ENCODE measurements around the gene TMEM132C. TPM values are rescaled to one million over a fixed set of nuclear protein-coding genes. Genes with fewer than 3 reads are reported as not detected.

TMEM132C gene
- polyA plus RNA-seq, 1 donor = 1.3 TPM

DNA sequence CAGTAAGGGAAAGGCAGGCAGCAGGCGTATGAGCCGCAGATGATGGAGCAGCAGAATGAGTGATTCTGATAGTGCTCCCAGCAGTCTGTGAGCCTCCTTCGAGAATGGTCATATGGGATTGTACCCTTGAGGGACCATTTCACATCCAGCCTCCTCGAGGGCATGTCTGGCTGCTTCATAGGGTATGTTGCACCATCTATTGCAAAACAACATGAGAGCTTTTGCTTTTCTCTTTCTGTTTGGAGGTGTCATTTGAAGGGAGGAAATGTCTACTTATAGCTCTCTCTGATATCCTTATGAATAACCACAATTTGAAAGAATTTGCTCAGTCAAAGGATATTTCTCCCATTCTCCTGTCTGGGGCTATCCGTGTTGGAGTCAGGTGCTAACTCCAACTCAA is 172.8 kb downstream of the TMEM132C start:
- Histone ChIP-seq H3K27ac (ENCODE audit: low read length) (no peak overlapping the region), H3K27me3 (ENCODE audit: control insufficient read depth, insufficient read depth, low read length) (peaks cover 4% of the 10 kb centered on the region), H3K9me3 (ENCODE audit: control insufficient read depth, low read depth, low read length) (no peaks in the 10 kb centered on the region), H3K4me1 (ENCODE audit: control insufficient read depth, insufficient read depth, low read length) (no peaks in the 10 kb centered on the region), H3K4me3 (ENCODE audit: low read length) (no peak overlapping the region), H3K36me3 (ENCODE audit: control insufficient read depth, insufficient read depth, low read length) (no peaks in the 10 kb centered on the region)
- DNase-seq = no peak
- no CpG with 5 or more reads among the region's 5 CpGs for WGBS (ENCODE audit: insufficient coverage, low lambda C conversion rate)

DNA sequence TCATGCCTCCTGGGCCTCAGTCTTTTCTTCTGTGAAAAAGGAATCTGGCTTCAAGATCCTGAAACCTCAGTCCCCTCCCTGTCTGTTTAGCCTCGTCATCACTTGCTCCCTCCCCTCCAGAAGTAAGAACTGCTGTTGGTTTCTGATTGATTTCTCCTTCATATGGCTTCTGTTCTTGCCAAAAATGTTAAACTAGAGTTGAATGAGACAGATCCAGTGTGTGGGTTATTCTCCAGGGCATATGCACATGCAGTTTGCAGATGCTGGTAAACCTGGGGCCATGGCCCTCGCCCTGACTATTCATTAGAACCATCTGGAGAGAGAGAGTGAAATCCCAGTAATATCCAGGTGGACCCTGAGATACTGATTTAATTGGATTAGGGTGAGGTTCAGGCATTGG is 175.1 kb downstream of the TMEM132C start:
- DNase-seq = no peak
- Histone ChIP-seq H3K27me3 (ENCODE audit: control insufficient read depth, insufficient read depth, low read length) (peaks cover 10% of the 10 kb centered on the region), H3K4me3 (ENCODE audit: low read length) (no peak overlapping the region), H3K27ac (ENCODE audit: low read length) (no peak overlapping the region), H3K36me3 (ENCODE audit: control insufficient read depth, insufficient read depth, low read length) (no peaks in the 10 kb centered on the region), H3K9me3 (ENCODE audit: control insufficient read depth, low read depth, low read length) (no peaks in the 10 kb centered on the region), H3K4me1 (ENCODE audit: control insufficient read depth, insufficient read depth, low read length) (no peaks in the 10 kb centered on the region)
- 80% methylated on average over 1 of the region's 2 CpGs for WGBS (ENCODE audit: insufficient coverage, low lambda C conversion rate)

DNA sequence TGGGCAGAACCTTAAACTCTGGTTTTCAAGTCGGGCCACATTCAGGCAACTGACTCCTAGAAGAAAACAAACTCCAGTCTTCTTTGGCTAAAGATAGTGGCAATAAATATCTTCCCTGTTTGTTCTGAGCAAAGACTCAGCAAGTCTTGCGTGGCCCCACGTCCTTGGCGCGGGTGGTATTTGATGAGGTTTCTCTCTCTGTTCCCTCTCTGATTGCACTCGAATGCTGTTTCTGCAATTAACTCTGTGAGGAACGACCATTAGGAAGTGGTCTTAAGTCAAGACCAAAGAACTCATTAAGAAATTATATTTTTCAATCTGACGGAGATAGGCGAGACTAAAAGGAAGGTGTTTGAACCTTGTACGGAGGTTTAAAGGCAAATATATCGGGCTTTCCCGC is 177.6 kb downstream of the TMEM132C start:
- DNase-seq = no peak

DNA sequence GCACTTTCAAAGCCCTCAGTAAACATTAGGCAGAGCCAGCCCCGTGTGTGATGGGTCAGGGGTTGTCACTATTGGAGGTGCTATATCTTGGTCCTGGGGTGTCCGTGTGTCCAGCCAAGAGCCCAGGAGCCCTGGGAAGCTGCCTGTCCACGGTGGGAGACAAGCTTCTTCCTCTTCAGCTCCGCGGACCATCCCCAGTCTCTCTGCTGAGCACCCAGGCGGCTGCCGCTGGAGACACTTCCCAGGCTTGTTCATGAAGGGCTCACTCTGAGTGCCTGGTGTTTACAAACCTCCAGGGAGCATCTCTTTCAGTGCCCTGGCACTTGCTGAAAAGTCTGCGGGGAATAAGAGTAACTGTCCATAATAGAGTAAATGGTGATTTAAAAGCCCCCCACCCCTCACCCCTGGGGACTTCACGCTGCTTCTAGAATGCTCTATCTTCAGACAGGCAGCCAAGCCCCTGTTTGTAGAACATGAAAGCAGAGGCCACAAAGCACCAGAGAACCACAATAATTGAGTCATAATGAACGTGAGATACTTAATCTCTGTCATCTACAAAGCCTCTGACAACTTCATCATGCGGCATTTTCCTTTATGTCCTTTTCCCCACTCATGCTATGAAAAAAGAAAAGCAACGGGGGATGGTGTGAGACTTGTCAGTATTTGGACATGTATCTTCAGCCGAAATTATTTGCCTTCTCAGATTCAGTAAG is 178.6 kb downstream of the TMEM132C start:
- WGBS (ENCODE audit: insufficient coverage, low lambda C conversion rate) = 40% methylated on average over 1 of the region's 13 CpGs
- Histone ChIP-seq H3K27ac (ENCODE audit: low read length) (no peak overlapping the region), H3K4me3 (ENCODE audit: low read length) (no peak overlapping the region), H3K27me3 (ENCODE audit: control insufficient read depth, insufficient read depth, low read length) (peaks cover 10% of the 10 kb centered on the region), H3K36me3 (ENCODE audit: control insufficient read depth, insufficient read depth, low read length) (no peaks in the 10 kb centered on the region), H3K9me3 (ENCODE audit: control insufficient read depth, low read depth, low read length) (no peaks in the 10 kb centered on the region), H3K4me1 (ENCODE audit: control insufficient read depth, insufficient read depth, low read length) (no peaks in the 10 kb centered on the region)
- DNase-seq = no peak

More for the DNA sequence above, 177.6 kb downstream of the TMEM132C start:
- Histone ChIP-seq H3K27ac (ENCODE audit: low read length) (no peak overlapping the region), H3K36me3 (ENCODE audit: control insufficient read depth, insufficient read depth, low read length) (no peaks in the 10 kb centered on the region), H3K4me1 (ENCODE audit: control insufficient read depth, insufficient read depth, low read length) (no peaks in the 10 kb centered on the region), H3K27me3 (ENCODE audit: control insufficient read depth, insufficient read depth, low read length) (peaks cover 10% of the 10 kb centered on the region), H3K4me3 (ENCODE audit: low read length) (no peak overlapping the region), H3K9me3 (ENCODE audit: control insufficient read depth, low read depth, low read length) (no peaks in the 10 kb centered on the region)
- 44% methylated on average over 4 of the region's 12 CpGs for WGBS (ENCODE audit: insufficient coverage, low lambda C conversion rate)

DNA sequence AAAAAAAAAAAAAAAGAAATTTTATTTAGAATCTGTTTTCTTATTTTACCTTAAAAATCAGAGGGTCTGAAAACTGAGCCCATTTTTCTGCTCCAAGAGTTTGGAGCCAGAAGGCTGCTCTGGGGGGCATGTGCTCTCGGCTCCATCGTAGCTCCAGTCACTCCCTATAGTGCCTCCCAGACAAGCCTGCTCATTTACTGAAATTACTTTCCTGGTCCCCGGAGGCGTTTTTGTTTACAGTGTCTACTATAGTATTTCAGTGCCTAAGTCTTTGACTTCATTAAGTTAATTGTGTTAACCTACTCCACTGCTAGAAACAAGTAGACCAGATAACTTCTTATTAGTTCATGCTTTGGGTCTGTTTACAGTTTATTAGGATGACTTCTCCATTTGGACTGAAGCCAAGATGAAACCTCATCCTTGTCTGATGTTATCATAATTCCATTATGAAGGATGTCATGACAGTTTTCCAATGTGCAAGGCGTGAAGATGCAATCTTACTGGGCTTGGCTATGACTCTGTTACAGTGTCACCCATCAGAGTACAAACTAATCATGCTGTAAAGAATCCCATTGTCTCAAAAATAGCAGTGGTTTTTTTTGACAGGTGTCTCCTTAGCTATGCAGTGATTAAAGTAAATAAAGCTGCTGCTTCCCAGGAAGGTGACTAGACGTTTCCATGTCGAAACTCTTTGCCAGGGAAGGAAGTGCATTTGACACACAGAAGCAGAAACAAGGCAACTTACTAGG is 182.3 kb downstream of the TMEM132C start:
- Histone ChIP-seq H3K36me3 (ENCODE audit: control insufficient read depth, insufficient read depth, low read length) (no peaks in the 10 kb centered on the region), H3K4me3 (ENCODE audit: low read length) (no peak overlapping the region), H3K27ac (ENCODE audit: low read length) (no peak overlapping the region), H3K9me3 (ENCODE audit: control insufficient read depth, low read depth, low read length) (no peaks in the 10 kb centered on the region), H3K27me3 (ENCODE audit: control insufficient read depth, insufficient read depth, low read length) (peaks cover 10% of the 10 kb centered on the region), H3K4me1 (ENCODE audit: control insufficient read depth, insufficient read depth, low read length) (no peaks in the 10 kb centered on the region)
- no peak for DNase-seq
- WGBS (ENCODE audit: insufficient coverage, low lambda C conversion rate) = 47% methylated on average over 4 of the region's 7 CpGs

DNA sequence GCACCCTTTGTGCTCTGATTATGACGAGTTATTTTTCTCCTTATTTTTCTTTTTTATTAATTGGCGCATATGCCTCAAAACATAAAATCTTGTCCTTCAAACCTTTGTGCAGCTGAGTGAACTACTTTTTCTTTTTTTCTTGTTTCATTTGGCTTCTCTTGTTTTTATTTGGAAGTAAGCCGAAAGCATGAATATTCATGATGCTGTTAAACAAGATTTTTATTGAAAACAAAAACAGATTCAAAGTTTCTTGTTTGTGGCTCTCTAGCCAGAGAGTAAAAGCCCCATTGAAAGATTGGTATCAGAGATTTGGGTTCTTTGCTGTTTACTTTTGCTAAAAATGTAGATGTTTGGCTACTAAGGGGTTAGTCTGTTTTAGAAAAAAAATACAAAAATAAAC is 183.8 kb downstream of the TMEM132C start:
- no peak overlapping the region for H3K27ac ChIP-seq (ENCODE audit: low read length)
- no peaks in the 10 kb centered on the region for H3K9me3 ChIP-seq (ENCODE audit: control insufficient read depth, low read depth, low read length)
- no peaks in the 10 kb centered on the region for H3K27me3 ChIP-seq (ENCODE audit: control insufficient read depth, insufficient read depth, low read length)
- no peak overlapping the region for H3K4me3 ChIP-seq (ENCODE audit: low read length)
- DNase-seq = no peak
- WGBS (ENCODE audit: insufficient coverage, low lambda C conversion rate) = 93% methylated on average over 3 of the region's 3 CpGs
- H3K36me3 ChIP-seq (ENCODE audit: control insufficient read depth, insufficient read depth, low read length) = no peaks in the 10 kb centered on the region
- no peaks in the 10 kb centered on the region for H3K4me1 ChIP-seq (ENCODE audit: control insufficient read depth, insufficient read depth, low read length)

DNA sequence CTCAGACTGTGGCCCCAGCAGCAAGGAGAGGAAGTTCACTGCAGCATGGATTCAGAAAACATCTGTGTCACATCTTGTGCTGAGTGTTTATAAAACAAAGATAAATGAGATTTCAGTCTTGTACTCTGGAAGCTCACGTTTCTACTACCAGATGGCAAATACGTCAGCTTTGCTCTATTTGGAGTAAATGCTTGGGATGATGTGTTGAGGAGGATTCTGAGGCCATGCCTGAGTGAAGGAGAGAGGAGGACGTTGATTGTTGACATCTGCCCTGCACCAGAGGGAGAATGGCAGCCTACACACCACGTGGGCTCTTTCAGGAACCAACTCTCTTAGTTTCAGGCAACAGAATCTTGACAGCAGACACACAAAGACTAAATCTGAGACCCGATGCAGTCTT is 188.9 kb downstream of the TMEM132C start:
- H3K4me1 ChIP-seq (ENCODE audit: control insufficient read depth, insufficient read depth, low read length) = no peaks in the 10 kb centered on the region
- H3K36me3 ChIP-seq (ENCODE audit: control insufficient read depth, insufficient read depth, low read length) = no peaks in the 10 kb centered on the region
- no peaks in the 10 kb centered on the region for H3K27me3 ChIP-seq (ENCODE audit: control insufficient read depth, insufficient read depth, low read length)
- no peak overlapping the region for H3K27ac ChIP-seq (ENCODE audit: low read length)
- H3K4me3 ChIP-seq (ENCODE audit: low read length) = no peak overlapping the region
- peak; percentile 23 to 30 for DNase-seq
- H3K9me3 ChIP-seq (ENCODE audit: control insufficient read depth, low read depth, low read length) = no peaks in the 10 kb centered on the region
- 40% methylated on average over 1 of the region's 5 CpGs for WGBS (ENCODE audit: insufficient coverage, low lambda C conversion rate)

DNA sequence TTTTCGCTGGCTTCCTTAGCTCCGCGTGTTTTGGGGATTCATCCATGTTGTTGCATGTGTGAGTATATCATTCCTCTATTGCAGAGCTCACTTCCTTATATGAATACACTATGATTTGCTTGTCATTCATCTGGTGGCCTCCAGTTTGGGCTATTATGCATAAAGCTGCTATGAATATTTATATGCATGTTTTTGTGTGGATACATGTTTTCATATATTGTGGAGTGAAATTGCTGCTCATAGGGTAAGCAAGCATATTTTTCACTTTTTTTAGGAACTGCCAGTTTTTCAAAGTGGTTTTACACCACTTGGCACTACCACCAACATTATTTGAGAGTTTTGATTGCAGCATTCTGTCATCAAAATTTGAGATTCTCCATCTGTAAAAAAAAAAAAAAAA is 190.0 kb downstream of the TMEM132C start:
- H3K27ac ChIP-seq (ENCODE audit: low read length) = no peak overlapping the region
- H3K36me3 ChIP-seq (ENCODE audit: control insufficient read depth, insufficient read depth, low read length) = no peaks in the 10 kb centered on the region
- no peak for DNase-seq
- no peak overlapping the region for H3K4me3 ChIP-seq (ENCODE audit: low read length)
- WGBS (ENCODE audit: insufficient coverage, low lambda C conversion rate) = no CpG with 5 or more reads among the region's 3 CpGs
- H3K27me3 ChIP-seq (ENCODE audit: control insufficient read depth, insufficient read depth, low read length) = no peaks in the 10 kb centered on the region
- H3K9me3 ChIP-seq (ENCODE audit: control insufficient read depth, low read depth, low read length) = no peaks in the 10 kb centered on the region
- H3K4me1 ChIP-seq (ENCODE audit: control insufficient read depth, insufficient read depth, low read length) = no peaks in the 10 kb centered on the region

DNA sequence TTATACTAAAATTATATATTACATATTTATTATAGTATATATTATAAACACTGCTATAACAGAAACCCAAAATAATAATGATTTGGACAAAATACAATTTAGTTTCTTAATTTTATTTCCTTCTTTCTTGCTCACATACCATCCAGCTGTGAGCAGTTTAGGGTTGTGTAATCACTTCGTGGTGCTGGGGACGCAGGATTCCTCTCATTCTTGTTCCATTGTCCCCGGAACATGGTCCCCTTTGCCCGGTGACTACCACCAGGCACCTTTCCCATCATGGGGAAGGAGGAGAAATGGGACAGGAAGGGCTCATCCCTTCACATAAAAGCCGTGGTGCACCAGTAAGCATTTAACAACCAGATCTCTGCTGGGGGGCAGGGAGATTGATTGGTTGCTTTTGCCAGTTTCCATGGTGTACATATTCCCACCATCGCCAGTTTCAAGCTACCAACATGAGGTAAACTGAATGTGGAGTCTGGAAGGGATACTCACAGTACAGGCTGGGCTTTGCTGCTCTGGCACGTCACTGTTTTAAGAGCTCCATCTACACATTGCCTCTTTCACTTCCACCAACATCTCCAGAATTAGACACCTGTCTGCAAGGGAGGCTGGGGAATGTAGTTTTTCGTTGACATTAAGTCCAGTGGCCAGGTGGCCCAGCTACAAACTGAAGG is 191.5 kb downstream of the TMEM132C start:
- no peak for DNase-seq
- H3K27ac ChIP-seq (ENCODE audit: low read length) = no peak overlapping the region
- no peaks in the 10 kb centered on the region for H3K4me1 ChIP-seq (ENCODE audit: control insufficient read depth, insufficient read depth, low read length)
- H3K36me3 ChIP-seq (ENCODE audit: control insufficient read depth, insufficient read depth, low read length) = no peaks in the 10 kb centered on the region
- H3K27me3 ChIP-seq (ENCODE audit: control insufficient read depth, insufficient read depth, low read length) = no peaks in the 10 kb centered on the region
- H3K9me3 ChIP-seq (ENCODE audit: control insufficient read depth, low read depth, low read length) = no peaks in the 10 kb centered on the region
- no peak overlapping the region for H3K4me3 ChIP-seq (ENCODE audit: low read length)
- no CpG with 5 or more reads among the region's 8 CpGs for WGBS (ENCODE audit: insufficient coverage, low lambda C conversion rate)

DNA sequence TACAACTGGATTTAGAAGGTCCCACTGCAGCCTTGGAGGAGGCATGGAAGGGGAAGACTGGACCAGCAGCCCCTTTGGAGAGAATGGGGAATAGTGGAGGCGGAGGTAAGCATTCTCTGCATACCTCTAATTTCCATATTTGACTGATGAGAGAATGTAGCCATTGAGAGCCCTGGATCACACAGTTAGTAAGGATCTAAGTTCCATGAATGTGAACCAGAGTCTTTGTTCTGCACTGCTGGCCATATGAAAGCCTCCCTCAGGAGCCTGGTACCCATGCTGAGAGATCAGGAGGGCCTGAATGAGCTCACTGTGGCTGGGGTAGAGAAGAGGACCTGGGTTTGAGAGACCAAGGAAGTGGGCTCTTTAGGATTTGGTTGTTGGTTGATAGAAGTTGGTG is 192.1 kb downstream of the TMEM132C start:
- Histone ChIP-seq H3K4me3 (ENCODE audit: low read length) (no peak overlapping the region), H3K36me3 (ENCODE audit: control insufficient read depth, insufficient read depth, low read length) (no peaks in the 10 kb centered on the region), H3K27me3 (ENCODE audit: control insufficient read depth, insufficient read depth, low read length) (no peaks in the 10 kb centered on the region), H3K9me3 (ENCODE audit: control insufficient read depth, low read depth, low read length) (no peaks in the 10 kb centered on the region), H3K4me1 (ENCODE audit: control insufficient read depth, insufficient read depth, low read length) (no peaks in the 10 kb centered on the region), H3K27ac (ENCODE audit: low read length) (no peak overlapping the region)
- DNase-seq = no peak
- WGBS (ENCODE audit: insufficient coverage, low lambda C conversion rate) = no CpG with 5 or more reads among the region's 1 CpG

Measured in large intestine (tissue), 3 donors.